RWPE1 (cell line): ENCODE data around the gene TOE1.
A peak's percentile ranks its signal among the peaks of the same experiment; 100 is the strongest.

ENCODE experiments used
- CTCF ChIA-PET: fragments of 350-600 bp; sonication (Branson Sonifier 250); formaldehyde crosslinking; extraction: SDS; loops from one replicate; lab custom pipeline; 2021; lab: Yijun Ruan, JAX
- POLR2A ChIA-PET: fragments of 400-600 bp; formaldehyde crosslinking; extraction: SDS; loops from one replicate; lab custom pipeline; 2020; ENCODE audit warnings: antibody characterized with exemption; ENCODE audit not compliant: low non-redundant PET; lab: Yijun Ruan, JAX
- DNase-seq: peaks from one replicate; pipeline ENCODE4 v3.0.0; 2012; ENCODE audit warnings: low spot score
- H3K27ac ChIP-seq: fragments of 450-650 bp; 2 replicates; pipeline ENCODE4 v1.5.1; 2017
- CTCF ChIP-seq: fragments of 450-650 bp; conservative IDR thresholded peaks from 2 replicates; pipeline ENCODE4 v1.5.1; 2017; ENCODE audit warnings: low read depth, mild to moderate bottlenecking

Gene TOE1

GRCh38 chr1:45331436-45332345 is 8.3 kb upstream of the TOE1 start:
- no peak for DNase-seq
- H3K27ac ChIP-seq, result no peak overlapping the region
- ChIA-PET POLR2A (interaction anchor here (0.6 kb wide), 1 partner anchor 28 kb away, joined by 3 read pairs; no protein-coding TSS in a partner anchor), CTCF (interaction anchor here (1.2 kb wide), 1 partner anchor 318 kb away, joined by 3 read pairs; no protein-coding TSS in a partner anchor)
- TF ChIP-seq CTCF, result no peak

- TF ChIP-seq CTCF, result no peak
- ChIA-PET POLR2A (interaction anchor here (0.6 kb wide), 1 partner anchor 29 kb away, joined by 3 read pairs; no protein-coding TSS in a partner anchor), CTCF (no interaction called here)
- no peak overlapping the region for H3K27ac ChIP-seq
- DNase-seq, result no peak
These were observed 7.6 kb upstream of the TOE1 start for GRCh38 chr1:45332346-45332720.

GRCh38 chr1:45334308-45335245 is 5.4 kb upstream of the TOE1 start:
- no peak for TF ChIP-seq CTCF
- CTCF ChIA-PET, result no interaction called here
- POLR2A ChIA-PET, result no interaction called here
- 0 out of 2 replicates have a peak overlapping the region, but pooled peaks have one; percentile 4 for H3K27ac ChIP-seq
- DNase-seq, result no peak

- TF ChIP-seq CTCF, result no peak
- H3K27ac ChIP-seq, result no peak overlapping the region
- no peak for DNase-seq
- ChIA-PET POLR2A (interaction anchor here (1.0 kb wide), 1 partner anchor 32 kb away, joined by 3 read pairs; no protein-coding TSS in a partner anchor), CTCF (no interaction called here)
These were observed 4.1 kb upstream of the TOE1 start for GRCh38 chr1:45335855-45336324.

GRCh38 chr1:45337630-45338325 is 2.2 kb upstream of the TOE1 start:
- no peak for DNase-seq
- H3K27ac ChIP-seq, result no peak overlapping the region
- no peak for TF ChIP-seq CTCF
- ChIA-PET CTCF (interaction anchor here (0.6 kb wide), 1 partner anchor 38 kb away, joined by 6 read pairs; no protein-coding TSS in a partner anchor), POLR2A (no interaction called here)
